H1 (cell line): Measurements from ENCODE around the gene HS3ST3B1. TPM values are rescaled to one million over a fixed set of nuclear protein-coding genes. Genes with fewer than 3 reads are reported as not detected.

ENCODE experiments used
- GTF2F1 ChIP-seq: IDR thresholded peaks from 2 replicates; pipeline ENCODE4 v1.6.1; 2012; ENCODE audit warnings: low read depth, low read length, improper control_type of control experiment, borderline replicate concordance
- NRF1 ChIP-seq: IDR thresholded peaks from 2 replicates; pipeline ENCODE4 v1.6.1; 2011; ENCODE audit warnings: mild to moderate bottlenecking, low read depth, low read length, improper control_type of control experiment
- SIN3A ChIP-seq, 2 experiments: IDR thresholded peaks in 1 of 2; conservative IDR thresholded peaks in 1 of 2; 2 replicates each; pipeline ENCODE4 v1.6.1; 2011 to 2012; ENCODE audit warnings: low read length in 2 of 2, improper control_type of control experiment in 1 of 2, low read depth in 1 of 2, mild to moderate bottlenecking in 1 of 2
- polyA plus RNA-seq, 7 experiments: library from polyadenylated mRNA; depleted of rRNA in 3 of 7; stranded (reverse) in 5 of 7; unstranded in 2 of 7; fragments of >200 nt in 5 of 7; fragments of 200-250 nt in 2 of 7; gene quantifications; 1 replicate in 5 of 7; 2 replicates in 1 of 7; 4 replicates in 1 of 7; pipeline versions ENCODE4 v1.2.1 to v1.2.3, GENCODE V29; 2011 to 2013; ENCODE audit warnings: missing spikeins in 2 of 7, mixed read lengths in 2 of 7
- total RNA-seq: library from RNA; stranded (reverse); fragmentation: NEBNext Ultra II Directional; extraction: Animal tissue kit (Norgen Biotek cat#: 25700); gene quantifications from 2 replicates; pipeline ENCODE4 v1.2.1, GENCODE V29; 2021

Gene HS3ST3B1
- total and polyA plus RNA-seq, 2 of the 8 experiments (the other 6 are each of a cell fraction or from before 2014, with no cell fraction given): 4.7 to 14.4 TPM

DNA sequence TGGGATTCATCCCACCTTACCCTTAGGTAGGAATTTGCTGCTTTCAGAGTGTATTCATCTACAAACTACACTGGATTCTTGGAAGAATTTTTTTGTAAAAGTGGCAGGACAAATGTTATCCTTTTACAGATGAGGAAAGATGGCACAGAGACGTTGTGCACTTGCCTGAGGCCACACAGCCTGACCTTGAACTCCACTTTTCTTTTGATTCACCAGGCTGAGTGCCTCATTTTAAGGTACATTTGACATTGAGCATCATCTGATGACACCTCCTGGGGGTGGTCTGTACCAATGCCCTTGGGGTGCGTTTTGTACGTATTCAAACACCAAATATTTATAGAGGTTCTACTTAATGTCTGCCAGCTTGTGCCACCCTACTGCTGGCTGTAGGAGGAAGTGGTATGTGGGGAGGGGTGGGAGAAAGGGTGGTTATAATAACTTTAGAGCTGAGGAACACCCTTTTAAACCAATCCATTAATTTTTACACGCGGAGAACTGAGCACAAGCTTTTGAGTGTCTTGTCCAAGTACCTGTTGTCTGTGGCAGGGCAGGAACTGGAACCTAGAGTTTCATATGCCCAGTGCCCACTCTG is 29.1 kb downstream of the HS3ST3B1 start (continued):
- no peak for TF ChIP-seq GTF2F1
- TF ChIP-seq NRF1: no peak
- no peak for TF ChIP-seq SIN3A (conservative IDR thresholded peaks at IDR 0.05 in 1 of 2, IDR thresholded peaks at IDR 0.05 in 1 of 2; ENCODE audit: low read depth in 1 of 2, low read length in 2 of 2)
